GM18951 (cell line): ENCODE data around the gene GALNT13.

Source experiments
- POLR2A ChIP-seq: IDR thresholded peaks from 4 replicates; pipeline ENCODE4 v1.6.1; 2011; ENCODE audit warnings: mild to moderate bottlenecking; ENCODE audit not compliant: insufficient read length, insufficient read depth; ENCODE audit errors: extremely low read depth
- in situ Hi-C: fragments of 300-500 bp; cut with MboI; formaldehyde crosslinking; loops from one replicate; pipeline ENCODE4 v1.12.0; 2022; ENCODE audit warnings: low sequenced_read_pairs, mixed read lengths, inconsistent platforms; ENCODE audit not compliant: unreplicated experiment

Gene GALNT13

GRCh38 chr2:153871231-153872221 lies at the start of gene GALNT13:
TSS of gene GALNT13 (plus strand) at chr2:153871922.
- in situ Hi-C loops, result no loop called here
- no peak for TF ChIP-seq POLR2A

GRCh38 chr2:153823880-153824279 lies 47.8 kb upstream of the GALNT13 start:
- in situ Hi-C loops, result no loop called here
- TF ChIP-seq POLR2A, result no peak

GRCh38 chr2:153828335-153828734 lies 43.4 kb upstream of the GALNT13 start:
- in situ Hi-C loops, result no loop called here
- no peak for TF ChIP-seq POLR2A

DNA sequence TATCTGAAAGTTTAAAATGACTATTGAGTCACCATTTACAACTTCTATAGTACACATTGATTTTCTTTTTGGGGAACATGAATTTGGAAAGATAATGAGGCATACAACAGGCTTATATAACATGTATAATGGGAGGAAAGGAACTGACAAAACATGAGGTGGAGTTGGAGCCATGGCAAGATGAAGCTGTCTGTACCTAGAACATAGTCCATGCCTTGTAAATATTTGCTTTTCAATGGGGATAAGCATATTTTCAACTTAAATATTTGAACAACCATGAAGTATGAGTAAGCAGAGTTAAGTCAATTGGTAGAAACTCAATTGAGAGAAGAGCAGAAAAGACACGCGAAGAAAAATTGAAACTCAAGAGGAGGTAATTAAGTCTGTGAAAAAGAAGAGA lies 37.1 kb upstream of the GALNT13 start:
- no peak for TF ChIP-seq POLR2A
- in situ Hi-C loops, result no loop called here

DNA sequence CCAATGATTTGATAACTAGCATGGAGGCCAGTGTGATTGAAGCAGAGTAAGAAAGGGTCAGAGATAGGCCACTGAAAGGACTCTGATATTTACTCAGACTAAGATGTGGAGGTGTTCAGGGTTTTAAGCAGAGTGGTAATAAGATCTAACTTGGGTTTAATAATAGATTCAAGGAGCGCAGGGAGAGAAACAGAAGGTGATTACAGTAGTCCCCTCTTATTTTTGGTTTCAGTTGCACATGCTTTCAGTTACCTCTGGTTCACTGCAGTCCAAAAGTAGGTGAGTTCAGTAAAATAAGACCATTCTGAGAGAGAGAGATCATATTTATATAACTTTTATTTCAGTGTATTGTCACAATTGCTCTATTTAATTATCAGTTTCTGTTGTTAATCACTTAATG lies 13.5 kb upstream of the GALNT13 start:
- in situ Hi-C loops, result no loop called here
- no peak for TF ChIP-seq POLR2A

DNA sequence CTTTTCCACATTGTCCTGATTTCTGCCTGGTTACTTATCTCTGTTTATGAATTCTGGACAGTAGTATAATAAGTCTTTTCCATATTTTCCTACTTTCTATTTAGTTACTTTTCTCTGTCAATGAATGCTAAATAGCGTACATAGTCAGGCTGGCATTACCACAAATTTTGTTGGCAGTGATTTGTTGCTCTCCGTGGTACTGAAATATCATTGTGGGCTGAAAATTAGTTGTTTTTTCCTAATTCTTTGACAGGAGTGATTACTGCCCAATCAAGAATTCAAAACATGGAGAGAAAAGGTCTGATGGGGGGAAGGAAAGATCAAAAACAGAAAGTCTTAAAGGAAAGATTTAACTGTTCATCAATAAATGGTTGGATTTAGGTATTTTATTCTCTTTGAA lies 7.7 kb upstream of the GALNT13 start:
- in situ Hi-C loops, result no loop called here
- no peak for TF ChIP-seq POLR2A

DNA sequence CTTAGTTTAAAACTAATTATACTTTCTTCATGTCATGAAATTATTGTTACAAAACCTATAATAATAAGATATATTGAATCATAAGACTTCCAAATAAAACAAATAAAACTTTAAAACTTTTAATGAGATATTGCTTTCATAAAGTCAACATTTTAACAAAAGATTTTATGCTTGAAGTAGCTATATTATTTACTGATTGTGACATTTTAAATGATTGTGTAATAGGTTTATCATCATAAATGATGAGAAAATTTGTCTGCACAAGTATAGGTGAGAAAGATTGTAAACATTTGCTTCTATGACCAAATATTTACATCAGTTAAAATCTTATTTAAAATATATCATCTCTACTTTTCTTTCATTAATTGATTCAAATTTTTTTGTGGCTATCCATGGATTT lies 5.1 kb upstream of the GALNT13 start:
- in situ Hi-C loops, result no loop called here
- no peak for TF ChIP-seq POLR2A

DNA sequence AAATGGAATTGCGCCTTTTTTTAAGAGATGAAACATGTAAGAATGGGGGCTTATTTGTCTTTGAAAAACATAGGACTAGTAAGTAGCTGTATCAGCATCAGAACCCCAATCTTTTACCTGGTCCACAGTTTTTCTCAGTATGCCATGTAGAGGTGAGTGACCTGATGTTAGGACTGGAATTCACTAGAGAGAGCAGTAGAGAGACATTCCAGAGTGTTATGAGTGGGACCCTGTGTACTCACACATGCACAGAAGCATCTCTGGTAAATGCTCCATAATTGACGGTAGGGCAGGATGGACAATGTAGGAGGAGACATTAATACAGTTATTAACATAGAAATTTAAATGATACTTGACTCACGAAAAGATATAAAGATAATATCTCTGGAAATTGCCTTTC lies 1.4 kb upstream of the GALNT13 start:
- in situ Hi-C loops, result no loop called here
- TF ChIP-seq POLR2A, result no peak

GRCh38 chr2:153872311-153873051 lies 759 bp downstream of the GALNT13 start:
- TF ChIP-seq POLR2A, result no peak
- in situ Hi-C loops, result no loop called here

GRCh38 chr2:153873052-153874048 lies 1.6 kb downstream of the GALNT13 start:
- TF ChIP-seq POLR2A, result no peak
- in situ Hi-C loops, result no loop called here

- in situ Hi-C loops, result no loop called here
- no peak for TF ChIP-seq POLR2A
Measured at GRCh38 chr2:153875801-153876466, 4.2 kb downstream of the GALNT13 start.

DNA sequence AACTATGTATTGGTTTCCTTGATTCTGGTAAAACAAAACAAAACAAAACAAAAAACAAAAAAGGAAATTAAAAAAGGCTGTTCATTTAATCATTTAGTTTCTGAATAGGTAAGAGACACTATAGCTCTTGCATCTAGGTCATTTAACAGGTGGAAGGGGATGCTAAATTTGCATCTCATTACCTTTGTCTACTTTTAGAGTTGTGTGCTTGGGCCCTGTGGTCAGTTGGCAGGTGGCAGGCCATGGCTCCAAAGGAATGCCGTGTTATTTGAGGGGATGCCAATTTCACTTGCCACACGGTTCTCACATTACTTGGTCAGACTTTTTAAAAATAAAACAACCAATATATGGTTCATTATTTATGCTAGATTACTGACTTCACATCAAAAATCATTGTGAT lies 9.2 kb downstream of the GALNT13 start:
- TF ChIP-seq POLR2A, result no peak
- in situ Hi-C loops, result no loop called here

DNA sequence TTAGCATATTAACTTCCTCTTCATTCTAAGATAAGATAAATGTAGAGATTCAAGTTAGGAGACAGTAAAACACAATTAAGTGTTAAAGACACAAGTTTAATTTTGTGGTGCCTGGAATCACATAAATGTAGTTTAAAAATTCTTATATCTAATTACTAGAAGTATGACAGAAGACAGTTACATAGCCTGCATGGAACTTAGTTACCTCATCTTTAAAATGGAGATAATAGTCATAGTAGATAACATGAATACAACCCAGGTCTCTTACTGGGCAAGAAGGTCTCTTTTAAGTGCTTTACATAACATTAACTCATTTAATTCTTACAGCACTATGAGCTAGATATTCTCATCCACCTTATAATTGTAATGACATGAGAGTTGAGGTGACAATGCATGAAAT lies 15.1 kb downstream of the GALNT13 start:
- in situ Hi-C loops, result no loop called here
- no peak for TF ChIP-seq POLR2A

DNA sequence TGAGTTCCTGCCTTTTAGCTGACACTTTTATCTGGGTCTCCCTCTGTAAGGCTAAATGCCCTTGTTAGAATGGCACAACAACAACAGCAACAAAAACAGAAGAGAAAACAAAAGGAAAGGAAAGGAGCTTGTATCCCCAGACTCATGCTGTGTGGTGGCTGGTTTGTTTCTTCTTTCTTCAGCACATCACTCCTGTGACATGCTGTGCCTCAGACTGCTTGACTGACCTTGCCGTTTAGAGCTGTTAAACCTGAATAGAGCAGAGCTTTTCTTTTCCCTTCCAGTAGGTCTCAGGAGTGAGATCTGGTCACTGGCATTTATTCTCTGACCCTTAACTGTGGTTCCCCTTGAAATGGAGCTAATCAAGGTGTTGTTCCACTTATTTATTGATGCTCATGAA lies 18.9 kb downstream of the GALNT13 start:
- in situ Hi-C loops, result no loop called here
- TF ChIP-seq POLR2A, result no peak
